Measurements from ENCODE around the gene CLASRP.

DNA sequence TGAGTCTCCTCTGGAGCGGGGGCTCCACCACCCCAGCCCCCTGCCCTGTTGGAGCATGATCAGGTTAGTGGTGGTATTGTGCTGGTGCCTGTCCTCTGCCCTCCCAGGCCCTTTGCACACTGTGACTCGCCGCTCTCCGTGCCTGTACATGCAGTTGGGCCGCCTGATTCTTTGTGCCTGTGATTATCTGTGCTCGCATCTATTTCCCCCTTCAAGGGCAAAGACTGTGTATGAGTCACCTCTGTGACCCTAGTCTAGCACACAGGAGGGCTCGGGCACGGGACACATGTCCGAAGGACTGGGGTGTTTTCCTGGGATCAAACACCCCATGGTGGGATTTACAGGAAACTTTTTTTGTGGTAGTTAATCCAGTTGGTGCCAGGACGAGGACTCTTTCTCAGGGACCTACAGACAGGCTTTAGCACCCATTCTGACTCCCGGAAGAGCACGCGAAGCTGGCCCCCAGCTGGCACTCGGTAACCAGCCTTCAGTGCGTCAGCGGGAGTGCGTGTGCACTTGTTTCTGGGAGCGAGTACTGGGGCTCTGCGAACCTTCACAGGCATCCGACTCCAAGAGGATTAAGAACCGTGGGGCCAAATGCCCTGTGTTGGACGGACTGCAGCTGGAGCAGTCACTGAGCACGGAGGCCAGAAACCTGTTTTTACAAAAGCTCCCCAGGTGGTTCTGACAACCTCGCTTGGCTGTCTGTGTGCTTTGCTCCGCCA, 60.8 kb downstream of the CLASRP start:
- TF ChIP-seq, protein P1, sequence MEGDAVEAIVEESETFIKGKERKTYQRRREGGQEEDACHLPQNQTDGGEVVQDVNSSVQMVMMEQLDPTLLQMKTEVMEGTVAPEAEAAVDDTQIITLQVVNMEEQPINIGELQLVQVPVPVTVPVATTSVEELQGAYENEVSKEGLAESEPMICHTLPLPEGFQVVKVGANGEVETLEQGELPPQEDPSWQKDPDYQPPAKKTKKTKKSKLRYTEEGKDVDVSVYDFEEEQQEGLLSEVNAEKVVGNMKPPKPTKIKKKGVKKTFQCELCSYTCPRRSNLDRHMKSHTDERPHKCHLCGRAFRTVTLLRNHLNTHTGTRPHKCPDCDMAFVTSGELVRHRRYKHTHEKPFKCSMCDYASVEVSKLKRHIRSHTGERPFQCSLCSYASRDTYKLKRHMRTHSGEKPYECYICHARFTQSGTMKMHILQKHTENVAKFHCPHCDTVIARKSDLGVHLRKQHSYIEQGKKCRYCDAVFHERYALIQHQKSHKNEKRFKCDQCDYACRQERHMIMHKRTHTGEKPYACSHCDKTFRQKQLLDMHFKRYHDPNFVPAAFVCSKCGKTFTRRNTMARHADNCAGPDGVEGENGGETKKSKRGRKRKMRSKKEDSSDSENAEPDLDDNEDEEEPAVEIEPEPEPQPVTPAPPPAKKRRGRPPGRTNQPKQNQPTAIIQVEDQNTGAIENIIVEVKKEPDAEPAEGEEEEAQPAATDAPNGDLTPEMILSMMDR (optimal IDR thresholded peaks at IDR 0.05 in 1 of 3, IDR thresholded peaks at IDR 0.05 in 1 of 3, conservative IDR thresholded peaks at IDR 0.05 in 1 of 3; ENCODE audit: extremely low read depth in 1 of 3, insufficient read depth in 2 of 3, low read length in 3 of 3), result no peak
- TF ChIP-seq EZH2 (IDR thresholded peaks at IDR 0.05; ENCODE audit: low read length), result no peak
